Common myeloid progenitor, CD34-positive (primary cell): ENCODE measurements around the gene FAM210A.
"Not testable (repeated sequence)": the region's sequence is repeated elsewhere in the genome, so short reads cannot be mapped to it uniquely, and the experiment has no call there.

Experiments
- CTCF ChIA-PET: fragments of 350-600 bp; sonication (Branson Sonifier 250); formaldehyde crosslinking; loops from one replicate; lab custom pipeline; 2021; ENCODE audit warnings: antibody characterized with exemption; lab: Charles Lee
- POLR2A ChIA-PET: fragments of 350-600 bp; sonication (Branson Sonifier 250); formaldehyde crosslinking; loops from one replicate; lab custom pipeline; 2021; ENCODE audit warnings: antibody characterized with exemption; lab: Charles Lee
- DNase-seq, 3 donors: peaks; one replicate each; pipeline versions ENCODE4 v3.0.0 to v3.0.0-alpha.2; 2013
- H3K27ac ChIP-seq, 2 experiments: 1 replicate in 1 of 2; 2 replicates in 1 of 2; pipeline ENCODE4 v1.7.0; 2013; ENCODE audit warnings: inconsistent platforms in 2 of 2, low read length in 2 of 2, mild to moderate bottlenecking in 2 of 2, low read depth in 1 of 2, moderate library complexity in 1 of 2; ENCODE audit not compliant: severe bottlenecking in 2 of 2, insufficient read depth in 1 of 2, poor library complexity in 1 of 2
- H3K27me3 ChIP-seq, 5 experiments: replicated peaks in 2 of 5; 1 replicate in 3 of 5; 2 replicates in 2 of 5; pipeline versions ENCODE4 v1.6.1 to v1.7.0; 2013; ENCODE audit warnings: low read length in 4 of 5, mild to moderate bottlenecking in 2 of 5, moderate library complexity in 2 of 5, inconsistent platforms in 1 of 5; ENCODE audit not compliant: insufficient read depth in 5 of 5, control insufficient read depth in 4 of 5
- H3K36me3 ChIP-seq, 4 experiments: 1 replicate in 2 of 4; 2 replicates in 2 of 4; pipeline versions ENCODE4 v1.6.1 to v1.7.0; 2013; ENCODE audit warnings: low read length in 3 of 4, control low read depth in 1 of 4, mild to moderate bottlenecking in 1 of 4; ENCODE audit not compliant: control insufficient read depth in 4 of 4, insufficient read depth in 4 of 4
- H3K4me1 ChIP-seq, 4 experiments: 1 replicate in 3 of 4; 2 replicates in 1 of 4; pipeline versions ENCODE4 v1.6.1 to v1.7.1; 2013; ENCODE audit warnings: low read length in 3 of 4, mild to moderate bottlenecking in 3 of 4, control low read depth in 1 of 4, inconsistent platforms in 1 of 4, moderate library complexity in 1 of 4; ENCODE audit not compliant: control insufficient read depth in 4 of 4, insufficient read depth in 4 of 4; ENCODE audit errors: control extremely low read depth in 1 of 4
- H3K4me3 ChIP-seq, 7 experiments: 1 replicate in 4 of 7; 2 replicates in 3 of 7; pipeline versions ENCODE4 v1.5.1 to v1.7.0; 2013; ENCODE audit warnings: mild to moderate bottlenecking in 7 of 7, low read length in 6 of 7, moderate library complexity in 6 of 7, inconsistent platforms in 2 of 7, low read depth in 2 of 7, control low read depth in 1 of 7; ENCODE audit not compliant: insufficient read depth in 4 of 7, control insufficient read depth in 1 of 7; ENCODE audit errors: extremely low read depth in 1 of 7
- H3K9me3 ChIP-seq, 5 experiments: 1 replicate in 4 of 5; 2 replicates in 1 of 5; pipeline versions ENCODE4 v1.6.1 to v1.7.1; 2013; ENCODE audit warnings: low read length in 4 of 5, mild to moderate bottlenecking in 2 of 5, inconsistent platforms in 1 of 5, low read depth in 1 of 5, moderate library complexity in 1 of 5; ENCODE audit not compliant: control insufficient read depth in 4 of 5, insufficient read depth in 2 of 5; ENCODE audit errors: control extremely low read depth in 1 of 5
- WGBS: methylation state at CpG from one replicate; pipeline ENCODE4 v1.1.5; 2013; ENCODE audit not compliant: insufficient coverage; 5-methylcytosine and 5-hydroxymethylcytosine counted together

Gene FAM210A

DNA sequence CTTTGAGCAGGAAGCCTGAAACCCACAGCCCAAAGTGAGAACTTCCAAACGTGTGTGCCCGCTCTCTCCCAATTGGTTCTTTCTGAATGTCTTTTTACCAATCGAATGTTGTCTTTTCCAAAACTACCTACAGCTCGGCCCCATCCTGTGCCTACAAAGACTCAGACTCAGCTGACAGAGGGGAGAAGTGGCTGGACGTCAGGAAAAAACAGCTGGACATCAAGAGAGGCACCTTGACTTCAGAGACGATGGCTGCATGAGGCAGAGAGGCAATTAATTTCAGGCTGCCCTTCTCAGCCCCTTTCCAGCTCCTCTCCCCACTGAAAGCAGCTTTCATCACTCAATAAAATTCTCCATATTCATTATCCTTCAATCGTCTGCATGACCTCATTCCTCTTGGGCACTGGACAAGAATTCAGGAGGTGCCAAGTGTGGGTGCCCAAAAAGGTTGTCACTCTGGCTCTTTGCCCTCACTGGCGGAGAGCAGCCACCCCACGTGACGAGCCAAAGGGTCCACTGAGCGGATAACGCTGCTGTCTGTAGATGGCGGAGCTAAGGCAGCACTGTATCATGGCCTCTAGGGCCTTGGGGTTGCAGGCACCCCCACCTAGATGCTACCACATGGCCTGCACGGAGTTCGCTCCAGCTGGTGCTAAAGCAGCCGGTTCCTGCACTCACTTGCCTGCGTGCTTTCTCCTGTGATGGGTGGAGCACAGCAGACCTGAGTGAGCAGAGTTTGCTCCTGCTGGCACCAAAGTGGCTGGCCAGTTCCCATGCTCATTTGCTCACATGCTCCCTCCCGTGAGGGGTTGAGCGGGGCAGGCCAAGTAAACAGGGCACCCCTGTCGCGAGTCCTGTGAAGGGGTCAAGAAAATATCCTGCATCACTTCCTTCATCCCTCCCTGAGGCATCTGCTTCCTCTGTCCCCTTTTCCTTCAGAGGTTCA is 37.9 kb downstream of the FAM210A start:
- peaks cover 0 to 18% (median 3%) of the 10 kb centered on the region in 5 experiments for H3K9me3 ChIP-seq
- H3K4me1 ChIP-seq = no peaks in the 10 kb centered on the region
- H3K36me3 ChIP-seq = peaks cover 0 to 12% (median 1%) of the 10 kb centered on the region in 4 experiments
- ChIA-PET CTCF (no interaction called here), POLR2A (no interaction called here)
- no peak for DNase-seq
- no peaks in the 10 kb centered on the region for H3K27me3 ChIP-seq
- WGBS = 92% methylated on average over 17 of the region's 21 CpGs
- no peak overlapping the region for H3K27ac ChIP-seq
- H3K4me3 ChIP-seq = no peak overlapping the region

- no CpG with 5 or more reads among the region's 4 CpGs for WGBS
- peaks cover 0 to 11% (median 3%) of the 10 kb centered on the region in 5 experiments for H3K9me3 ChIP-seq
- H3K27me3 ChIP-seq = no peaks in the 10 kb centered on the region
- ChIA-PET CTCF (no interaction called here), POLR2A (no interaction called here)
- H3K4me3 ChIP-seq = no peak overlapping the region
- H3K36me3 ChIP-seq = peaks cover 3 to 22% (median 4%) of the 10 kb centered on the region in 4 experiments
- no peak for DNase-seq
- H3K4me1 ChIP-seq = no peaks in the 10 kb centered on the region
- no peak overlapping the region for H3K27ac ChIP-seq
Observed at GRCh38 chr18:13684546-13684945, 41.8 kb downstream of the FAM210A start.

DNA sequence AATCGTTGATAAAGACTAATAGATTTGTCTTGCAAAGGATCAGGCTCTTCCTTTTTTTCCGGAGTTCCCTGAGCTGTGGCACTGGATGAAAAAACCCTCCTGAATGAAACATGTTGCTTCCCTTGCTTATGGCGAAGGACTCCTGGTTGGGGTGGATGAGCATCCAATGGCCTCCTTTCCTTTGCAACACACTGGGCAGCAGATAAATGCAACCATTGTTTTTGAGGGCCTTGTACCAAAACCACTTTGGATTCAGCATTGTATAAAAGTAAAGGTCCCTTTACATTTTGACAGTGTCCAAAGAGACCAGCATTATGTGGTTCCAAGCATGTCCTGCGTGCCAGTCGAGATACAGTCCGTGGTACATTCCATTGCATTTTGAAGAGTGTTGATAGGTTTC is 44.7 kb downstream of the FAM210A start:
- ChIA-PET POLR2A (no interaction called here), CTCF (no interaction called here)
- no peak for DNase-seq
- Histone ChIP-seq H3K36me3 (peaks cover 0 to 11% (median 4%) of the 10 kb centered on the region in 4 experiments), H3K4me1 (no peaks in the 10 kb centered on the region), H3K9me3 (no peaks in the 10 kb centered on the region), H3K27ac (no peak overlapping the region), H3K27me3 (no peaks in the 10 kb centered on the region), H3K4me3 (no peak overlapping the region)
- WGBS = 100% methylated on average over 3 of the region's 6 CpGs

GRCh38 chr18:13680612-13681011 is 45.7 kb downstream of the FAM210A start:
- no peak overlapping the region for H3K27ac ChIP-seq
- 100% methylated on average over 1 of the region's 5 CpGs for WGBS
- peaks cover 0 to 11% (median 4%) of the 10 kb centered on the region in 4 experiments for H3K36me3 ChIP-seq
- DNase-seq = peak; percentile 2 to 39 (median 22)
- H3K27me3 ChIP-seq = no peaks in the 10 kb centered on the region
- H3K4me1 ChIP-seq = no peaks in the 10 kb centered on the region
- POLR2A ChIA-PET = no interaction called here
- no peak overlapping the region for H3K4me3 ChIP-seq
- H3K9me3 ChIP-seq = no peaks in the 10 kb centered on the region
- CTCF ChIA-PET = no interaction called here

GRCh38 chr18:13677350-13677749 is 49.0 kb downstream of the FAM210A start:
- H3K4me1 ChIP-seq, H3K9me3 ChIP-seq, H3K4me3 ChIP-seq, POLR2A ChIA-PET, CTCF ChIA-PET, H3K27ac ChIP-seq, H3K27me3 ChIP-seq: not testable (repeated sequence)
- WGBS = 100% methylated on average over 2 of the region's 13 CpGs
- H3K36me3 ChIP-seq = peaks cover 0 to 11% (median 4%) of the 10 kb centered on the region in 4 experiments
- DNase-seq = peak in 1 of 3 donors; percentile 30

GRCh38 chr18:13676471-13676870 is 49.9 kb downstream of the FAM210A start:
- Histone ChIP-seq H3K36me3 (peaks cover 0 to 5% (median 1%) of the 10 kb centered on the region in 4 experiments), H3K4me1 (no peaks in the 10 kb centered on the region), H3K9me3 (no peaks in the 10 kb centered on the region), H3K4me3 (no peak overlapping the region), H3K27me3 (no peaks in the 10 kb centered on the region), H3K27ac (no peak overlapping the region)
- CTCF ChIA-PET = no interaction called here
- 100% methylated on average over 4 of the region's 6 CpGs for WGBS
- POLR2A ChIA-PET = no interaction called here
- peak in 2 of 3 donors; percentile 50 to 74 for DNase-seq

GRCh38 chr18:13672657-13673056 is 53.7 kb downstream of the FAM210A start:
- Histone ChIP-seq H3K4me3 (no peak overlapping the region), H3K36me3 (peaks cover 0 to 26% (median 4%) of the 10 kb centered on the region in 4 experiments), H3K9me3 (no peaks in the 10 kb centered on the region), H3K27ac (no peak overlapping the region), H3K27me3 (no peaks in the 10 kb centered on the region), H3K4me1 (no peaks in the 10 kb centered on the region)
- 91% methylated on average over 5 of the region's 7 CpGs for WGBS
- CTCF ChIA-PET = interaction anchor here (1.0 kb wide), 1 partner anchor 11 kb away, joined by 3 read pairs; no protein-coding TSS in a partner anchor
- peak in 2 of 3 donors; percentile 38 to 67 for DNase-seq
- POLR2A ChIA-PET = no interaction called here
